Measurements from ENCODE around the gene MMP2. TPM values are rescaled to one million over a fixed set of nuclear protein-coding genes. Genes with fewer than 3 reads are reported as not detected.

MMP2 gene
- total and polyA plus RNA-seq, 10 of the 15 experiments (the other 5 are each of a cell fraction or from before 2014, with no cell fraction given) = 0.37 to 0.80 (median 0.59) TPM; not detected in 7

DNA sequence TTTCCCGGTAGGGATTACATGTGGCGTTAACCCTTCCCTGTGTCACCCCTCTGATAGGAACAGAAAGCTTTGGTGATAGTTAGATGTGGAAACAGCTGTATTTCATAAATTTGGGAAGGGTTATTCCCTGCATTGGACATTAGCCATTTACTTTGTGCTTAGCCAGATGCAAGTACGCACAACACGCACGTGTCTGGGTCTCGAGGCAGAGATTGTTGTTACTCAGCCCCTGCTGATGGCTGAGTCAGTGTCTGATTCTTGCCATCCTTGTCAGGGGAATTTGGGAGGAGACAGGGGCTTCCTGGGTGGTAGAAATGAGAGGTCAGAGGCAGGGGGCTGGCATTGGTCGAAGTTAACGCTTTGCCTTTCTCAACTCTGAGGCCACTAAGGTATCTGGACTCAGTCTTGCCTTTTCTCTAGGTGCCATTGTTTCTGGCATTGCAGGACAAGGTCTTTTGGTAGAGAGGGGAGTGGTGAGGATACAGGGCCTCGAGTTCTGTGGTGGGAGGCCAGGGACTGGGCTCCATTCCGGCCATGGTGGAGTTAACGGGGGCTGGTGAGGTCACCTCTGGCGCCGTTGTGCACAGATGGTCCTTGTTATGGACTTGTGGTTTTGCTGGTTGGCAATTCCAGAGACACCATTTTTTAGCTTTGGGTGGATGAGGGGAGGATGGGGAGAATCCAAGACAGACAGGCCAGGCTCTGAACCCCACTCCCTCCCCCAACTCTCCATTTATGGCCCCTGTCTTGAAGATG lies 8.2 kb downstream of the MMP2 start:
- ChIA-PET POLR2A (no interaction called here), SMC1A (ENCODE audit: uncharacterized antibody, unreplicated experiment) (interaction anchor here (0.6 to 1.0 kb wide), 2 partner anchors 22 to 206 kb away, joined by 3 read pairs; no protein-coding TSS in a partner anchor), CTCF (no interaction called here), RAD21 (ENCODE audit: unreplicated experiment) (no interaction called here)
- intact Hi-C loops (cut with micrococcal nuclease; ENCODE audit: unreplicated experiment) = no loop called here
- H3K4me3 ChIP-seq = no peak overlapping the region
- no peak for TF ChIP-seq SMC3 (IDR thresholded peaks at IDR 0.05; ENCODE audit: borderline replicate concordance, low read length)
- no peak for TF ChIP-seq IRF5 (IDR thresholded peaks at IDR 0.05; ENCODE audit: borderline replicate concordance)
- TF ChIP-seq SMAD1 (IDR thresholded peaks at IDR 0.05; ENCODE audit: low read depth, partially characterized antibody) = no peak
- TF ChIP-seq CUX1 (IDR thresholded peaks at IDR 0.05; ENCODE audit: insufficient replicate concordance, low read depth, low read length) = no peak
- no peak for TF ChIP-seq NFYB (IDR thresholded peaks at IDR 0.05; ENCODE audit: insufficient read depth, low read depth, low read length)
- no peak for TF ChIP-seq TBL1XR1 (IDR thresholded peaks at IDR 0.05; ENCODE audit: low read depth, low read length)
- no peak for TF ChIP-seq USF1 (IDR thresholded peaks at IDR 0.05; ENCODE audit: borderline replicate concordance, extremely low read length, insufficient read depth, low read depth, low read length)
- TF ChIP-seq CBX5 (IDR thresholded peaks at IDR 0.05; ENCODE audit: low read depth) = no peak
- no peak for TF ChIP-seq RUNX3 (IDR thresholded peaks at IDR 0.05; ENCODE audit: low read length)
- no peaks in the 10 kb centered on the region for H3K9me3 ChIP-seq (replicated peaks; ENCODE audit: control insufficient read depth, insufficient read depth, low read length)
- DNase-seq (ENCODE audit: low read depth, low spot score) = no peak
- no peaks in the 10 kb centered on the region for H3K4me1 ChIP-seq (ENCODE audit: control insufficient read depth, insufficient read depth, low read length)
- H3K9ac ChIP-seq (ENCODE audit: control insufficient read depth, insufficient read depth, low read length) = no peak overlapping the region
- no peaks in the 10 kb centered on the region for H4K20me1 ChIP-seq (ENCODE audit: control insufficient read depth, insufficient read depth)
- WGBS (ENCODE audit: insufficient coverage, insufficient replicate concordance, low lambda C conversion rate, missing lambda C conversion rate) = 61% methylated on average over 13 of the region's 13 CpGs
- H3K4me2 ChIP-seq (ENCODE audit: control insufficient read depth, insufficient read depth) = no peak overlapping the region
- in situ Hi-C loops (cut with MboI) = no loop called here
- no TSS peak for BruUV-seq (replicated peaks)
- H3K36me3 ChIP-seq (ENCODE audit: control insufficient read depth in 2 of 2, insufficient read depth in 2 of 2, low read length in 1 of 2) = no peaks in the 10 kb centered on the region
- no peaks in the 10 kb centered on the region for H3K79me2 ChIP-seq (ENCODE audit: control insufficient read depth, insufficient read depth, low read length)
- H3K27me3 ChIP-seq (replicated peaks in 1 of 2; ENCODE audit: control insufficient read depth in 2 of 2, insufficient read depth in 2 of 2, low read length in 1 of 2) = no peaks in the 10 kb centered on the region
- no peak for ATAC-seq
- no peak overlapping the region for H3K27ac ChIP-seq (ENCODE audit: control insufficient read depth, insufficient read depth)
- no peak for FAIRE-seq
- H2AFZ ChIP-seq (ENCODE audit: control insufficient read depth, low read depth, low read length) = no peak overlapping the region

All from GM12878 (cell line).